ENCODE results near the gene PCCA. TPM values are rescaled to one million over a fixed set of nuclear protein-coding genes. Genes with fewer than 3 reads are reported as not detected.

PCCA gene
- total RNA-seq, 4 donors from 2014 or later: 21.2 to 40.9 (median 31.6) TPM

- H3K27me3 ChIP-seq: no peaks in the 10 kb centered on the region
- peak in 1 of 2 donors; percentile 52 for DNase-seq (ENCODE audit: low spot score in 2 of 2)
- no peak overlapping the region for H3K27ac ChIP-seq
- TF ChIP-seq POLR2AphosphoS5 (IDR thresholded peaks at IDR 0.05) (no peak), EP300 (IDR thresholded peaks at IDR 0.05) (no peak)
- H3K9me3 ChIP-seq: no peaks in the 10 kb centered on the region
- H3K4me3 ChIP-seq: no peak overlapping the region
- no peaks in the 10 kb centered on the region for H3K4me1 ChIP-seq
- 76% methylated on average over 16 of the region's 17 CpGs for WGBS
- H3K36me3 ChIP-seq: peaks cover 22% of the 10 kb centered on the region
Observed at GRCh38 chr13:100525453-100526317, 436.8 kb downstream of the PCCA start.

GRCh38 chr13:100526318-100527000, 437.6 kb downstream of the PCCA start:
- TF ChIP-seq POLR2AphosphoS5 (IDR thresholded peaks at IDR 0.05): no peak
- TF ChIP-seq POLR2A (IDR thresholded peaks at IDR 0.05): no peak
- no peak for TF ChIP-seq CTCF (IDR thresholded peaks at IDR 0.05)
- no peak overlapping the region for H3K4me3 ChIP-seq
- H3K27ac ChIP-seq: no peak overlapping the region
- H3K36me3 ChIP-seq: peaks cover 22% of the 10 kb centered on the region
- peak in 1 of 2 donors; percentile 69 for DNase-seq (ENCODE audit: low spot score in 2 of 2)
- WGBS: 68% methylated on average over 21 of the region's 27 CpGs
- H3K4me1 ChIP-seq: no peaks in the 10 kb centered on the region
- H3K9me3 ChIP-seq: no peaks in the 10 kb centered on the region
- H3K27me3 ChIP-seq: no peaks in the 10 kb centered on the region

GRCh38 chr13:100527644-100528043, 438.8 kb downstream of the PCCA start:
- peaks cover 31% of the 10 kb centered on the region for H3K36me3 ChIP-seq
- TF ChIP-seq CTCF (IDR thresholded peaks at IDR 0.05) (no peak), POLR2A (IDR thresholded peaks at IDR 0.05) (no peak), POLR2AphosphoS5 (IDR thresholded peaks at IDR 0.05) (no peak), EP300 (IDR thresholded peaks at IDR 0.05) (no peak)
- H3K27me3 ChIP-seq: no peaks in the 10 kb centered on the region

GRCh38 chr13:100528353-100528752, 439.5 kb downstream of the PCCA start:
- H3K27ac ChIP-seq: no peak overlapping the region
- H3K9me3 ChIP-seq: no peaks in the 10 kb centered on the region
- peaks cover 35% of the 10 kb centered on the region for H3K36me3 ChIP-seq
- WGBS: 94% methylated on average over 9 of the region's 9 CpGs
- H3K27me3 ChIP-seq: no peaks in the 10 kb centered on the region
- TF ChIP-seq POLR2A (IDR thresholded peaks at IDR 0.05): no peak
- TF ChIP-seq CTCF (IDR thresholded peaks at IDR 0.05): no peak
- no peak for TF ChIP-seq EP300 (IDR thresholded peaks at IDR 0.05)
- no peak for TF ChIP-seq POLR2AphosphoS5 (IDR thresholded peaks at IDR 0.05)
- no peaks in the 10 kb centered on the region for H3K4me1 ChIP-seq
- no peak overlapping the region for H3K4me3 ChIP-seq
- DNase-seq (ENCODE audit: low spot score in 2 of 2): peak in 1 of 2 donors; percentile 34

More at GRCh38 chr13:100527644-100528043, 438.8 kb downstream of the PCCA start:
- DNase-seq (ENCODE audit: low spot score in 2 of 2): peak in 1 of 2 donors; percentile 55
- Histone ChIP-seq H3K4me1 (no peaks in the 10 kb centered on the region), H3K27ac (no peak overlapping the region), H3K9me3 (no peaks in the 10 kb centered on the region), H3K4me3 (no peak overlapping the region)
- 89% methylated on average over 9 of the region's 9 CpGs for WGBS

GRCh38 chr13:100528820-100529219, 439.9 kb downstream of the PCCA start:
- H3K27me3 ChIP-seq: no peaks in the 10 kb centered on the region
- no peaks in the 10 kb centered on the region for H3K9me3 ChIP-seq
- H3K27ac ChIP-seq: no peak overlapping the region
- WGBS: 94% methylated on average over 11 of the region's 11 CpGs
- TF ChIP-seq POLR2AphosphoS5 (IDR thresholded peaks at IDR 0.05) (no peak), EP300 (IDR thresholded peaks at IDR 0.05) (no peak), POLR2A (IDR thresholded peaks at IDR 0.05) (no peak), CTCF (IDR thresholded peaks at IDR 0.05) (no peak)
- H3K36me3 ChIP-seq: peaks cover 35% of the 10 kb centered on the region
- no peaks in the 10 kb centered on the region for H3K4me1 ChIP-seq
- no peak overlapping the region for H3K4me3 ChIP-seq
- DNase-seq (ENCODE audit: low spot score in 2 of 2): peak in 1 of 2 donors; percentile 59

Data from suprapubic skin (tissue), 4 donors.